ENCODE results near the gene PPP2R2C.

Gene PPP2R2C

GRCh38 chr4:6393544-6394475 lies 78.6 kb downstream of the PPP2R2C start:
- no peak for DNase-seq

GRCh38 chr4:6393066-6393465 lies 79.3 kb downstream of the PPP2R2C start:
- DNase-seq, result no peak

- no peak for DNase-seq
Observed at GRCh38 chr4:6392407-6392806, 80.0 kb downstream of the PPP2R2C start.

- DNase-seq, result no peak
Observed at GRCh38 chr4:6391852-6392188, 80.6 kb downstream of the PPP2R2C start.

GRCh38 chr4:6391186-6391851 lies 81.1 kb downstream of the PPP2R2C start:
- no peak for DNase-seq

GRCh38 chr4:6390356-6390755 lies 82.1 kb downstream of the PPP2R2C start:
- no peak for DNase-seq

- DNase-seq, result no peak
Observed at GRCh38 chr4:6389142-6389825, 83.1 kb downstream of the PPP2R2C start.

- no peak for DNase-seq
Observed at GRCh38 chr4:6388713-6389112, 83.7 kb downstream of the PPP2R2C start.

- no peak for DNase-seq
Observed at GRCh38 chr4:6387946-6388345, 84.5 kb downstream of the PPP2R2C start.

GRCh38 chr4:6386091-6386490 lies 86.3 kb downstream of the PPP2R2C start:
- no peak for DNase-seq

- DNase-seq, result no peak
Observed at GRCh38 chr4:6385288-6385687, 87.1 kb downstream of the PPP2R2C start.

- no peak for DNase-seq
Observed at GRCh38 chr4:6384541-6384940, 87.9 kb downstream of the PPP2R2C start.

- DNase-seq, result no peak
Observed at GRCh38 chr4:6383929-6384328, 88.5 kb downstream of the PPP2R2C start.

GRCh38 chr4:6383009-6383404 lies 89.4 kb downstream of the PPP2R2C start:
- DNase-seq, result no peak

- no peak for DNase-seq
Observed at GRCh38 chr4:6381571-6382123, 90.8 kb downstream of the PPP2R2C start.

- no peak for DNase-seq
Observed at GRCh38 chr4:6380746-6381410, 91.5 kb downstream of the PPP2R2C start.

- no peak for DNase-seq
Observed at GRCh38 chr4:6379767-6380745, 92.4 kb downstream of the PPP2R2C start.

GRCh38 chr4:6378493-6379445 lies 93.6 kb downstream of the PPP2R2C start:
- no peak for DNase-seq

- no peak for DNase-seq
Observed at GRCh38 chr4:6377626-6378492, 94.6 kb downstream of the PPP2R2C start.

All from stimulated activated CD4-positive, alpha-beta T cell treated with anti-CD3 and anti-CD28 coated beads, Interleukin-12 subunit alpha, Interleukin-12 subunit beta, amount 100 ng/mL, for 4 hours (primary cell).